Body of pancreas (tissue), 4 donors: ENCODE results near the gene NUP58. TPM values are rescaled to one million over a fixed set of nuclear protein-coding genes. Genes with fewer than 3 reads are reported as not detected.

Experiments used
- ATAC-seq: fragments of 150-250 bp; one replicate; pipeline ENCODE4 v1.9.1; 2016
- DNase-seq, 4 donors: peaks; one replicate each; pipeline ENCODE4 v3.0.0-alpha.2; 2019
- H3K27ac ChIP-seq, 4 donors: fragments of 200-600 bp; sonication (generic); 1 replicate in 3 of 4; 2 replicates in 1 of 4; pipeline versions ENCODE4 v1.5.1 to v1.6.1; 2016 to 2019; ENCODE audit warnings: mild to moderate bottlenecking in 1 of 4, mixed read lengths in 1 of 4, moderate library complexity in 1 of 4
- H3K27me3 ChIP-seq, 2 donors: fragments of 200-600 bp; sonication (generic); one replicate each; pipeline ENCODE4 v1.6.0; 2016; ENCODE audit warnings: mild to moderate bottlenecking in 1 of 2
- H3K36me3 ChIP-seq, 2 donors: fragments of 200-600 bp; sonication (generic); replicated peaks in 1 of 2; 2 replicates each; pipeline ENCODE4 v1.5.1; 2016; ENCODE audit warnings: low read depth in 2 of 2; ENCODE audit not compliant: insufficient read depth in 1 of 2
- H3K4me1 ChIP-seq: fragments of 200-600 bp; sonication (generic); one replicate; pipeline ENCODE4 v1.6.0; 2016
- H3K4me3 ChIP-seq, 2 donors: fragments of 200-600 bp; sonication (generic); 1 replicate in 1 of 2; 2 replicates in 1 of 2; pipeline ENCODE4 v1.5.1; 2016 to 2019
- H3K9me3 ChIP-seq, 3 donors: fragments of 200-600 bp; sonication (generic); 1 replicate in 2 of 3; 2 replicates in 1 of 3; pipeline ENCODE4 v1.5.1; 2016
- POLR2A ChIP-seq, 3 donors: fragments of 450-650 bp; IDR thresholded peaks; one replicate each; pipeline ENCODE4 v1.6.1; 2016; ENCODE audit warnings: antibody characterized with exemption in 3 of 3, mild to moderate bottlenecking in 2 of 3
- WGBS, 2 donors: methylation state at CpG; one replicate each; pipeline ENCODE4 v1.1.5; 2017; 5-methylcytosine and 5-hydroxymethylcytosine counted together
- intact Hi-C: fragments of 100-400 bp; cut with DNase I; formaldehyde crosslinking; loops from one replicate; pipeline ENCODE4 v1.15.1; 2023
- total RNA-seq, 2 donors: library from RNA; depleted of rRNA; stranded (reverse); fragments of >200 nt; gene quantifications; one replicate each; pipeline ENCODE4 v1.1.0, GENCODE V29; 2016
- TF ChIP-seq, protein P1 (sequence below), 7 experiments: fragments of 450-650 bp in 4 of 7; fragments of 200-600 bp in 3 of 7; sonication (generic) in 3 of 7; IDR thresholded peaks; one replicate each; pipeline ENCODE4 v1.5.1; 2016 to 2019; ENCODE audit warnings: antibody characterized with exemption in 7 of 7

Gene NUP58
- total RNA-seq, 2 donors from 2014 or later = 22.7 to 30.9 TPM

DNA sequence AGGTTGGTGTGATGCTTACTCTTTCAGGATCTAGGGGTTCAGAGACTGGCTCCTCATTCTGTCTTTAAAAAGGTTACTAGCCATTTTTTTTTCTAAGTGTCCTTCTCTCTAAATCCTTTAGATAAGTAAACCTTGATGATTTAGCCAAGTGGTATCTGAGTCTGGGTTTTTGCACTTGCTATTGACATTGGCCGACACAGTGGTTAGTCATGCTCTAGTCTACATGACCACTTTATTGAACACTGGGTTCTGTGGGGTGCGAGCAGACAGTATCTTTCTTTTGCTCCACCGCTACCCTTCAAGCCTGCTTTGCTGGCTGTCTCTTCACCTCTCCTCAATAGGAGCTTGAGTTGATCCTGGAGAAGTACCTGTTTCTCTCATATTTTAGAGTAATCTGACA is 6.2 kb upstream of the NUP58 start:
- Histone ChIP-seq H3K4me1 (no peaks in the 10 kb centered on the region), H3K27ac (no peak overlapping the region), H3K4me3 (no peak overlapping the region), H3K9me3 (no peaks in the 10 kb centered on the region), H3K36me3 (no peaks in the 10 kb centered on the region), H3K27me3 (no peaks in the 10 kb centered on the region)
- intact Hi-C loops = no loop called here
- ATAC-seq (no peak), DNase-seq (no peak)
- TF ChIP-seq, protein P1, sequence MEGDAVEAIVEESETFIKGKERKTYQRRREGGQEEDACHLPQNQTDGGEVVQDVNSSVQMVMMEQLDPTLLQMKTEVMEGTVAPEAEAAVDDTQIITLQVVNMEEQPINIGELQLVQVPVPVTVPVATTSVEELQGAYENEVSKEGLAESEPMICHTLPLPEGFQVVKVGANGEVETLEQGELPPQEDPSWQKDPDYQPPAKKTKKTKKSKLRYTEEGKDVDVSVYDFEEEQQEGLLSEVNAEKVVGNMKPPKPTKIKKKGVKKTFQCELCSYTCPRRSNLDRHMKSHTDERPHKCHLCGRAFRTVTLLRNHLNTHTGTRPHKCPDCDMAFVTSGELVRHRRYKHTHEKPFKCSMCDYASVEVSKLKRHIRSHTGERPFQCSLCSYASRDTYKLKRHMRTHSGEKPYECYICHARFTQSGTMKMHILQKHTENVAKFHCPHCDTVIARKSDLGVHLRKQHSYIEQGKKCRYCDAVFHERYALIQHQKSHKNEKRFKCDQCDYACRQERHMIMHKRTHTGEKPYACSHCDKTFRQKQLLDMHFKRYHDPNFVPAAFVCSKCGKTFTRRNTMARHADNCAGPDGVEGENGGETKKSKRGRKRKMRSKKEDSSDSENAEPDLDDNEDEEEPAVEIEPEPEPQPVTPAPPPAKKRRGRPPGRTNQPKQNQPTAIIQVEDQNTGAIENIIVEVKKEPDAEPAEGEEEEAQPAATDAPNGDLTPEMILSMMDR (IDR thresholded peaks at IDR 0.05) = no peak
- no peak for TF ChIP-seq POLR2A (IDR thresholded peaks at IDR 0.05)
- 67 to 68% methylated on average over 3 of the region's 3 CpGs for WGBS, 2 donors

DNA sequence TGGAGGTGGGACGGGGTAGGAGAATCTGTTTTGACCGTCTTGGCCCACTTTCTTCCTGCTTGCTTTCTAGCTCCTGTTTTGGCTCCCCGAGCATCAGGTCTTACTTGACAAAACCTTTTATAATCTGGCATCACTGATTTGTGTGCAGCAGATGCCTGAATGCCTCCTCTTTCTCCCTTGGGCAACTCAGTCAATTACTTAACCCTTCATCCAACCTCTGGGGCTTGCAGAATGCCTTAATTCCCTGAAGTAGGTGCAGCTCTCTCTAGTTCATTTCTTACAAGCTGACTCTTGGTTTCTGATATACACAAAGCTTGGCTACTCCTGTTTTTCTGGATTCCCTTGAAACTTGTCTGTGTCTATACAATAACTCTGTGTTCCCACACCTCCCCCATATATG is 5.7 kb upstream of the NUP58 start:
- peaks cover 1% of the 10 kb centered on the region for H3K4me1 ChIP-seq
- no peaks in the 10 kb centered on the region for H3K27me3 ChIP-seq
- intact Hi-C loops = no loop called here
- H3K36me3 ChIP-seq = no peaks in the 10 kb centered on the region
- TF ChIP-seq, protein P1 (IDR thresholded peaks at IDR 0.05) = no peak
- no peak for TF ChIP-seq POLR2A (IDR thresholded peaks at IDR 0.05)
- H3K9me3 ChIP-seq = no peaks in the 10 kb centered on the region
- DNase-seq (no peak), ATAC-seq (no peak)
- no peak overlapping the region for H3K4me3 ChIP-seq
- 52 to 62% methylated on average over 3 of the region's 3 CpGs for WGBS, 2 donors
- no peak overlapping the region for H3K27ac ChIP-seq

DNA sequence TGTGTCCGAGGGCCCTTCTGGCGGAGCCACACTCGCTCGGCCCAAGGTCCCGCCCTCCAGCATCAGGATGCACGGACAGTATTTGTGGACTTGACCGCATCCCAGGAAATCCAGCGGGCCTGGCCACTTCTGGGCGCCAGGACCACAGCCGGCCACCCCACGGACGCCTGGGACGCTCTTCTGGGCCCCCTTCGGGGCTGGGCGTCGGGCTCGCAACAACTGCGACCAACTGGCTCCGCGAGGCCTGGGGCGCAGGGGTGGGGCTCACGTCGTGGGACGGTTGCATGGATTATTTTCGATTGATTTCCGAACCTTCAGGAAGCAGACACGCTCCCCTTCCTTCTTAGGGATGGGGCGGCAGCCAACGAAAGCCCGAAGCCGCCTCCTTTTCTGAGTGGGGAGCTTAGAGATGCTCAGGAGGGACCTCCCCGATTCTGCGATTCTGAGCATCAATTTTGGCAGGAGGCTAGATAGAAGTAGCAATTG is 521 bp upstream of the NUP58 start:
- Histone ChIP-seq H3K9me3 (no peaks in the 10 kb centered on the region), H3K4me3 (peak overlapping the region; percentile 20 to 26), H3K27ac (peak overlapping the region; percentile 58 to 88 (median 77)), H3K36me3 (no peaks in the 10 kb centered on the region), H3K4me1 (peaks cover 19% of the 10 kb centered on the region), H3K27me3 (no peaks in the 10 kb centered on the region)
- peak; percentile 5 for ATAC-seq
- peak in 2 of 4 donors; percentile 4 to 22 for DNase-seq
- WGBS, 2 donors = 17 to 25% methylated on average over 17 to 33 of the region's 33 CpGs
- TF ChIP-seq POLR2A (IDR thresholded peaks at IDR 0.05) = no peak
- TF ChIP-seq, protein P1 (IDR thresholded peaks at IDR 0.05) = no peak
- intact Hi-C loops = no loop called here

DNA sequence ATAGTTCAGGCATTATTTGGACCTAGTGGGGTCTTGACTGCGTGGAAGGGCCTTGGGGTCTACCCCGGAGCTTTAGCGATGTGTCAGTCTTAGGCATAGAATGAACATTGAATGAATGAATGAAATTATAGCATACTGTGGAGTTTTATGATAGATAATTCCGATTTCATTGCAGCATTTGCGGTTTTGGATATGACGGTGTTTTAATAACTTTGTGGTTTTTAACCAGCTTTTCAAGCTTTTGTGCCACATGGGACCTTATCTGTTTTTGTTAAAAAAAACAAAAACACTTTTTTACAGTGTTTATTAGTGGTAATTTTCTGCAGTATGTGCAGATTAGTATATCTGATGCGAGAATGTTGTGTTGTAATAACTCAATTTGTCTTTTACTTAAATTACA is 696 bp downstream of the NUP58 start:
- no peaks in the 10 kb centered on the region for H3K36me3 ChIP-seq
- intact Hi-C loops = no loop called here
- WGBS, 2 donors = 2% methylated on average over 7 of the region's 7 CpGs
- ATAC-seq (no peak), DNase-seq (no peak)
- H3K9me3 ChIP-seq = no peaks in the 10 kb centered on the region
- peaks cover 25% of the 10 kb centered on the region for H3K4me1 ChIP-seq
- no peak for TF ChIP-seq POLR2A (IDR thresholded peaks at IDR 0.05)
- TF ChIP-seq, protein P1 (IDR thresholded peaks at IDR 0.05) = no peak
- H3K27me3 ChIP-seq = no peaks in the 10 kb centered on the region
- H3K4me3 ChIP-seq = peak overlapping the region; percentile 26 to 53
- H3K27ac ChIP-seq = peak overlapping the region; percentile 58 to 88 (median 77)
